Ovary (tissue), 3 donors: ENCODE results near the gene NAP1L1.

Source experiments
- EP300 ChIP-seq: sonication (generic); formaldehyde crosslinking; IDR thresholded peaks from one replicate; pipeline ENCODE4 v1.6.1; 2017; ENCODE audit warnings: antibody characterized with exemption
- POLR2A ChIP-seq: fragments of 450-650 bp; IDR thresholded peaks from one replicate; pipeline ENCODE4 v1.6.1; 2017; ENCODE audit warnings: antibody characterized with exemption, mild to moderate bottlenecking, moderate library complexity
- TF ChIP-seq, protein P1 (sequence below), 3 donors: fragments of 450-650 bp in 2 of 3; fragments of 200-600 bp in 1 of 3; IDR thresholded peaks; one replicate each; pipeline versions ENCODE4 v1.5.1 to v1.8.0; 2016 to 2022; ENCODE audit warnings: antibody characterized with exemption in 3 of 3, mild to moderate bottlenecking in 1 of 3
- donor health status: DM: no; HTN: no; CAD: no.

DNA sequence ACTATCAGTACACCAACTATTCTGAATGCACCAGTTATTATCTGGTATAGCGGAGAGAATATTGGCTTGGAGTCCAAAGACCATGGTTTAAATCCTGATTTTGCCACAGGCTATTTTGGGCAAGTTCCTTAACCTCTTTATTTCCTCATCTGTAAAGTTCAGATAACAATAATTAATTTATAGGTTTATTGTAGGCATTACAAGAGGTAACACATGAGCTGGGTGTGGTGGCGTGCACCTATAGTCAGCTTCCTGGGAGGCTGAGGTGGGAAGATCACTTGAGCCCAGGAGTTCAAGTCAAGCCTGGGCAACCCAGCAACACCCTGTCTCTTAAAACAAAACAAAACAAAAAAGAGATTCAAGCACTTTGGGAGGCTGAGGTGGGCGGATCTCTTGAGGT, 76.1 kb downstream of the NAP1L1 start:
- TF ChIP-seq, protein P1, sequence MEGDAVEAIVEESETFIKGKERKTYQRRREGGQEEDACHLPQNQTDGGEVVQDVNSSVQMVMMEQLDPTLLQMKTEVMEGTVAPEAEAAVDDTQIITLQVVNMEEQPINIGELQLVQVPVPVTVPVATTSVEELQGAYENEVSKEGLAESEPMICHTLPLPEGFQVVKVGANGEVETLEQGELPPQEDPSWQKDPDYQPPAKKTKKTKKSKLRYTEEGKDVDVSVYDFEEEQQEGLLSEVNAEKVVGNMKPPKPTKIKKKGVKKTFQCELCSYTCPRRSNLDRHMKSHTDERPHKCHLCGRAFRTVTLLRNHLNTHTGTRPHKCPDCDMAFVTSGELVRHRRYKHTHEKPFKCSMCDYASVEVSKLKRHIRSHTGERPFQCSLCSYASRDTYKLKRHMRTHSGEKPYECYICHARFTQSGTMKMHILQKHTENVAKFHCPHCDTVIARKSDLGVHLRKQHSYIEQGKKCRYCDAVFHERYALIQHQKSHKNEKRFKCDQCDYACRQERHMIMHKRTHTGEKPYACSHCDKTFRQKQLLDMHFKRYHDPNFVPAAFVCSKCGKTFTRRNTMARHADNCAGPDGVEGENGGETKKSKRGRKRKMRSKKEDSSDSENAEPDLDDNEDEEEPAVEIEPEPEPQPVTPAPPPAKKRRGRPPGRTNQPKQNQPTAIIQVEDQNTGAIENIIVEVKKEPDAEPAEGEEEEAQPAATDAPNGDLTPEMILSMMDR (IDR thresholded peaks at IDR 0.05), result no peak
- TF ChIP-seq POLR2A (no peak), EP300 (no peak)
